Breast epithelium (tissue), 4 donors: Measurements from ENCODE around the gene GPLD1. TPM values are rescaled to one million over a fixed set of nuclear protein-coding genes. Genes with fewer than 3 reads are reported as not detected.
A peak's percentile ranks its signal among the peaks of the same experiment; 100 is the strongest.
"Not testable (repeated sequence)": the region's sequence is repeated elsewhere in the genome, so short reads cannot be mapped to it uniquely, and the experiment has no call there.

Experiments
- DNase-seq, 2 donors: peaks; one replicate each; pipeline ENCODE4 v3.0.0-alpha.2; 2019; ENCODE audit warnings: low spot score in 2 of 2
- H3K27ac ChIP-seq, 2 donors: fragments of 200-600 bp; sonication (generic) in 1 of 2; one replicate each; pipeline ENCODE4 v1.5.1; 2016 to 2019; ENCODE audit warnings: mild to moderate bottlenecking in 1 of 2
- H3K27me3 ChIP-seq, 2 donors: fragments of 200-600 bp; sonication (generic) in 1 of 2; one replicate each; pipeline versions ENCODE4 v1.5.1 to v1.6.0; 2017 to 2019; ENCODE audit warnings: control low read depth in 1 of 2, mild to moderate bottlenecking in 1 of 2
- H3K36me3 ChIP-seq: fragments of 200-600 bp; one replicate; pipeline ENCODE4 v1.5.1; 2019
- H3K4me1 ChIP-seq, 2 donors: fragments of 200-600 bp; sonication (generic); one replicate each; pipeline ENCODE4 v1.5.1; 2016 to 2019; ENCODE audit warnings: control low read depth in 1 of 2
- H3K4me3 ChIP-seq, 3 donors: fragments of 200-600 bp; sonication (generic); 1 replicate in 2 of 3; 2 replicates in 1 of 3; pipeline ENCODE4 v1.5.1; 2016 to 2019; ENCODE audit warnings: mild to moderate bottlenecking in 3 of 3, moderate library complexity in 2 of 3
- H3K9me3 ChIP-seq, 2 donors: fragments of 200-600 bp; sonication (generic) in 1 of 2; one replicate each; pipeline ENCODE4 v1.5.1; 2016 to 2019; ENCODE audit warnings: control low read depth in 1 of 2
- CTCF ChIP-seq, 3 donors: fragments of 450-650 bp; IDR thresholded peaks; one replicate each; pipeline ENCODE4 v1.5.1; 2016 to 2017; ENCODE audit warnings: antibody characterized with exemption in 3 of 3, mild to moderate bottlenecking in 3 of 3, moderate library complexity in 3 of 3
- POLR2A ChIP-seq: fragments of 450-650 bp; IDR thresholded peaks from one replicate; pipeline ENCODE4 v1.6.1; 2016; ENCODE audit warnings: antibody characterized with exemption, mild to moderate bottlenecking, moderate library complexity
- POLR2AphosphoS5 ChIP-seq, 3 donors: sonication (generic); formaldehyde crosslinking; IDR thresholded peaks; one replicate each; pipeline ENCODE4 v1.6.1; 2017; ENCODE audit warnings: antibody characterized with exemption in 3 of 3
- intact Hi-C: fragments of 100-400 bp; cut with DNase I; formaldehyde crosslinking; loops from one replicate; pipeline ENCODE4 v1.15.1; 2023; ENCODE audit warnings: low total_unique reads
- total RNA-seq, 3 donors: library from RNA; depleted of rRNA; stranded (reverse); fragments of >200 nt; gene quantifications; one replicate each; pipeline ENCODE4 v1.1.0, GENCODE V29; 2016

GPLD1 gene
- total RNA-seq, 3 donors from 2014 or later = 1.3 to 7.7 (median 2.5) TPM

DNA sequence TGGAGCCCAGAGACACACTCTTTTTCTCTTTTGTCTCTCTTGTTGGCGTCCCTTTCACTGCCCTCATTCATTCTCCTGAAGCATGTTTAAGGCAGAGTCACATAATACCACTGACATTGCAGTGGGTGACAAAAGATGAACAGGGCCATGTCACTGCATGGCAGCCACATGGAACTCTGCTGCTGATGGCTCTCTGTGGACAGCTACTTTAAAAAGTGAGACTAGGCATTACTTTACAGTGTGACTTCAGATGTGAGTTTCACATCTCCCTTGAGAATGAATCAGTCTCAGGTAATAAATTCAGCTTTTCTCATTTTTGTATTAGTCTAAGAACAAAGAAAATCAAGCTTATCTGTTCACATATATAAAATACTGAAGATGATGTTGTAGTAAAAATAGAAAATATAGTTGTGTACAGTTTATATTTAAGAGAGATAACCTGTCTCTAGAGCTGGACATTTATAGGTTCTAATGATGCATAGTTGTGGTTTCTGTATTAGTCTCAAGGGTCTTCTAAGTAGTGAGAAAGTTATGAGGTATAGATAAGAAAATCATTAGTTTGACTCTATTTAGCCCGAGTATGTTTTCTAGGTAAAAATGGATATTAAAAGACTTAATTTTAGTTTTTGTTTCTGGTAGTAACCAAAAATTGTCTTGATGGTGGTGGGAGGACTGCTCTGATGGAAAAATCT is 80.5 kb downstream of the GPLD1 start:
- Histone ChIP-seq H3K4me1 (no peaks in the 10 kb centered on the region), H3K9me3 (no peaks in the 10 kb centered on the region), H3K27ac (no peak overlapping the region), H3K36me3 (peaks cover 2% of the 10 kb centered on the region), H3K27me3 (no peaks in the 10 kb centered on the region), H3K4me3 (no peak overlapping the region)
- no peak for DNase-seq
- intact Hi-C loops = no loop called here
- TF ChIP-seq POLR2A (no peak), POLR2AphosphoS5 (IDR thresholded peaks at IDR 0.05) (no peak), CTCF (IDR thresholded peaks at IDR 0.05) (no peak)

DNA sequence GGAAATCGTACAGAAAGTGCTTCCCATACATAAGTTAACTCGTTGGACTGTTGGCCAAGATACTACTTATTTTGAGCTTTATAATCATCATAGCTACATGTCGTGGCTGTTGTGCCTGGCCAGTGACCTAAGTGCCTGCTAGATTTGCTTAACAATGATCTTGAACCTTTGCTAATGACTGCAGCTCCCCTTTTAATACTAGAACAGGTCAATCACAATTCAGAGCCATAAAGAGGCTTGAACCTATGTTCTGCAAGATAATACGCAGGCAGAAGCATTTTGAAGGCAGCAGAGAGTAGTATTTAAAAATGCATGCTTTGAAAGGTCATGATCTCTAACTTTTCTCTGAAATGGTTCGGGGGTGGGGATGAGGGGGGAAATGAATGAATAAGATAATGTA is 84.1 kb downstream of the GPLD1 start:
- intact Hi-C loops = no loop called here
- no peaks in the 10 kb centered on the region for H3K36me3 ChIP-seq
- no peak for DNase-seq
- H3K4me3 ChIP-seq = no peak overlapping the region
- TF ChIP-seq CTCF (IDR thresholded peaks at IDR 0.05) (no peak), POLR2A (no peak), POLR2AphosphoS5 (IDR thresholded peaks at IDR 0.05) (no peak)
- H3K27ac ChIP-seq = no peak overlapping the region
- no peaks in the 10 kb centered on the region for H3K27me3 ChIP-seq
- no peaks in the 10 kb centered on the region for H3K4me1 ChIP-seq
- H3K9me3 ChIP-seq = no peaks in the 10 kb centered on the region

DNA sequence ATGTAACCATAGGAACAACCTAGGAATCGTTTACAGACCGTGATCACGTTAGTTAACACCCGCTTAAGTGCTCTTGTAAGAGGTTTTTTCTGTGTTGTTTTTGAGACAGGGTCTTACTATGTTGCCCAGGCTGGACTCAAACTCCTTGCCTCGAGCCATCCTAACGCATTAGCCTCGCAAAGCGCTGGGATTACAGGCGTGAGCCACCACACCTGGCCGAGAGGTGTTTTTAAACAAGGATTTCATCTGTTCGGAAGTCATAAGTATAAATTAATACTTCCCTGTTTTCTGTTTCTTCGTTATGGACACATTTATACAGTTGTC is 85.9 kb downstream of the GPLD1 start:
- intact Hi-C loops = no loop called here
- H3K4me1 ChIP-seq = no peaks in the 10 kb centered on the region
- no peaks in the 10 kb centered on the region for H3K36me3 ChIP-seq
- peak overlapping the region; percentile 80 to 95 (median 81) for H3K4me3 ChIP-seq
- no peaks in the 10 kb centered on the region for H3K9me3 ChIP-seq
- no peak for TF ChIP-seq POLR2A
- TF ChIP-seq CTCF (IDR thresholded peaks at IDR 0.05) = no peak
- TF ChIP-seq POLR2AphosphoS5 (IDR thresholded peaks at IDR 0.05) = no peak
- DNase-seq = no peak
- no peaks in the 10 kb centered on the region for H3K27me3 ChIP-seq
- peak overlapping the region; percentile 57 to 64 for H3K27ac ChIP-seq

DNA sequence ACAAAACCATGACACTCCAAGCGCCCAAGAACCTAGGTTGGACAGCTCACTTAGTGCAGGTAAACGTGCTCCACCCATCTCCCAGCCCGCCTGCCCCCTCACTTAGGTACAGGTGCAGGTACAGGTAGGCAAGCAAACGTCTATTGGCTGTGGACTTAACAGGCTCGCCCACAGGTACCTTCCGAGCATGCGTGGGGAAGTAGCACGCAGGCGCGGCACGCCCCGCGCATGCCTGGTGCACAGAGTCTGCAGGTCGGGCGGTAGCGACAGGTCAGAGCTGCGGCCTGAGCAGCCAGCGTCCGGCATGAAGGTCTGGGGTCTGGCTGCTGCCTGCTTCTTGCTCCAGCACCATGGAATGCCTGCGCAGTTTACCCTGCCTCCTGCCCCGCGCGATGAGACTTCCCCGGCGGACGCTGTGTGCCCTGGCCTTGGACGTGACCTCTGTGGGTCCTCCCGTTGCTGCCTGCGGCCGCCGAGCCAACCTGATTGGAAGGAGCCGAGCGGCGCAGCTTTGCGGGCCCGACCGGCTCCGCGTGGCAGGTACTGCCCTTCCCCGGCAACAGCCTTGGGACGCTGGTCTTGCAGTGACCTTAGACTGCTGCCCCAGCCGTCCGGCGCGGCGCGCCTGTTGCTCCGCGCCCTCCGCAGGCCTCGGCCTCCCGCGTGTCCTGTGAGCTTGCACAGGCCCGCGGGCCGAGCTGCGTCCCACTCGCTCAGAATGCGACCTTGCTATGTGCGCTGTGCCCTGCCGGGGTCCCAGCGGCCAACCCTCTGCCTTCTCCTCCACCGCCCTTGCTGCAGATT is 86.5 kb downstream of the GPLD1 start, which contains the start of gene MRS2:
Gene MRS2, plus strand, starts transcription at position 240 of the 804 bp plus-strand sequence. Its CDS starts 111 bp downstream, at position 351.
- no peaks in the 10 kb centered on the region for H3K36me3 ChIP-seq
- H3K4me1 ChIP-seq = no peaks in the 10 kb centered on the region
- no peaks in the 10 kb centered on the region for H3K27me3 ChIP-seq
- H3K9me3 ChIP-seq = no peaks in the 10 kb centered on the region
- H3K4me3 ChIP-seq = peak within 1 kb of the TSS; percentile 80 to 95 (median 81)
- intact Hi-C loops = no loop called here
- H3K27ac ChIP-seq = peak within 1 kb of the TSS; percentile 57 to 64
- peak; percentile 45 for TF ChIP-seq POLR2A
- TF ChIP-seq POLR2AphosphoS5 (IDR thresholded peaks at IDR 0.05) = peak; percentile 24 to 66 (median 26)
- TF ChIP-seq CTCF (IDR thresholded peaks at IDR 0.05) = no peak
- peak; percentile 88 for DNase-seq

GRCh38 chr6:24401458-24401857 is 87.9 kb downstream of the GPLD1 start:
- intact Hi-C loops = no loop called here
- H3K27me3 ChIP-seq = no peaks in the 10 kb centered on the region
- H3K27ac ChIP-seq = no peak overlapping the region
- no peak for TF ChIP-seq POLR2AphosphoS5 (IDR thresholded peaks at IDR 0.05)
- no peak for TF ChIP-seq POLR2A
- TF ChIP-seq CTCF (IDR thresholded peaks at IDR 0.05) = no peak
- no peak overlapping the region for H3K4me3 ChIP-seq
- no peaks in the 10 kb centered on the region for H3K4me1 ChIP-seq
- no peak for DNase-seq
- H3K9me3 ChIP-seq = peaks cover 0 to 2% of the 10 kb centered on the region in 2 donors
- H3K36me3 ChIP-seq = no peaks in the 10 kb centered on the region

DNA sequence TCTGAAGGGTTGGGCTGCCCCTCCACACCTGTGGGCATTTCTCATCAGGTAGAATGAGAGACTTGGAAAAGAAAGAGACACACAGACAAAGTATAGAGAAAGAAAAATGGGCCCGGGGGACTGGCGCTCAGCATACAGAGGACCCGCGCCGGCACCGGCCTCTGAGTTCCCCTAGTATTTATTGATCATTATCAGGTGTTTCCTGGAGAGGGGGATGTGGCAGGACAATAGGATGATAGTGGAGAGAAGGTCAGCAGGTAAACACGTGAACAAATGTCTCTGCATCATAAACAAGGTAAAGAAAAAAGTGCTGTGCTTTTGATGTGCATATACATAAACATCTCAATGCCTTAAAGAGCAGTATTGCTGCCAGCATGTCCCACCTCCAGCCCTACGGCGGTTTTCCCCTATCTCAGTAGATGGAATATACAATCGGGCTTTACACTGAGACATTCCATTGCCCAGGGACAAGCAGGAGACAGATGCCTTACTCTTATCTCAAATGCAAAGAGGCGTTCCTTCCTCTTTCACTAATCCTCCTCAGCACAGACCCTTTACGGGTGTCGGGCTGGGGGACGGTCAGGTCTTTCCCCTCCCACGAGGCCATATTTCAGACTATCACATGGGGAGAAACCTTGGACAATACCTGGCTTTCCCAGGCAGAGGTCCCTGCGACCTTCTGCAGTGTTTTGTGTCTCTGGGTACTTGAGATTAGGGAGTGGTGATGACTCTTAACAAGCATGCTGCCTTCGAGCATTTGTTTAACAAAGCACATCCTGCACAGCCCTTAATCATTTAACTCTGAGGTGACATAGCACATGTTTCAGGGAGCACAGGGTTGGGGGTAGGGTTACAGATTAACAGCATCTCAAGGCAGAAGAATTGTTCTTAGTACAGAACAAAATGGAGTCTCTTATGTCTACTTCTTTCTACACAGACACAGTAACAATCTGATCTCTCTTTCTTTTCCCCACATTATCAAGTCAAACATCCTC is 89.0 kb downstream of the GPLD1 start:
- H3K4me1 ChIP-seq, intact Hi-C loops, H3K36me3 ChIP-seq, H3K27me3 ChIP-seq, H3K9me3 ChIP-seq, H3K27ac ChIP-seq, H3K4me3 ChIP-seq, DNase-seq: not testable (repeated sequence)
